Panc1 (cell line): ENCODE results near the gene AMN. TPM values are rescaled to one million over a fixed set of nuclear protein-coding genes. Genes with fewer than 3 reads are reported as not detected.

Experiments used
- ATAC-seq: fragments of 200-7000 bp; cut with Tn5 transposase; 2 replicates; pipeline ENCODE4 v1.9.1; 2020; ENCODE audit warnings: mild to moderate bottlenecking, moderate library complexity
- BruUV-seq: library from RNA; stranded (reverse); fragments of 400-500 nt; replicated peaks from 2 replicates; lab custom pipeline; 2021; lab: Mats Ljungman, UMichigan
- CTCF ChIA-PET: fragments of 300-600 bp; sonication (Branson Sonifier 250); formaldehyde crosslinking; loops from one replicate; lab custom pipeline; 2022; ENCODE audit warnings: antibody characterized with exemption; lab: Charles Lee
- POLR2A ChIA-PET: fragments of 300-600 bp; sonication (Branson Sonifier 250); formaldehyde crosslinking; loops from one replicate; lab custom pipeline; 2022; ENCODE audit warnings: antibody characterized with exemption; lab: Charles Lee
- DNase-seq: peaks from one replicate; pipeline ENCODE4 v3.0.0-alpha.2; 2010; ENCODE audit warnings: low read depth, low spot score
- H3K27ac ChIP-seq: 2 replicates; pipeline ENCODE4 v1.5.1; 2011; ENCODE audit warnings: mild to moderate bottlenecking, low read length, inconsistent platforms
- H3K27me3 ChIP-seq: fragments of 200-500 bp; sonication (Bioruptor generic); 2 replicates; pipeline ENCODE4 v1.6.0; 2014; ENCODE audit warnings: low read length, inconsistent platforms; ENCODE audit not compliant: control insufficient read depth, insufficient read depth
- H3K36me3 ChIP-seq: fragments of 200-500 bp; sonication (Bioruptor generic); 2 replicates; pipeline ENCODE4 v1.5.1; 2014; ENCODE audit warnings: inconsistent platforms, mild to moderate bottlenecking, low read length, moderate library complexity; ENCODE audit not compliant: control insufficient read depth, insufficient read depth
- H3K4me1 ChIP-seq: 2 replicates; pipeline ENCODE4 v1.5.1; 2011; ENCODE audit warnings: inconsistent platforms, mild to moderate bottlenecking, low read length, moderate library complexity; ENCODE audit not compliant: control insufficient read depth, insufficient read depth
- H3K4me3 ChIP-seq, 2 experiments: 2 replicates each; pipeline ENCODE4 v1.5.1; 2011 to 2012; ENCODE audit warnings: low read depth in 2 of 2, low read length in 2 of 2, mild to moderate bottlenecking in 2 of 2, inconsistent platforms in 1 of 2, moderate library complexity in 1 of 2
- H3K9me3 ChIP-seq: fragments of 200-500 bp; sonication (Bioruptor generic); 2 replicates; pipeline ENCODE4 v1.5.1; 2014; ENCODE audit warnings: low read depth, mild to moderate bottlenecking, inconsistent platforms, low read length, moderate library complexity; ENCODE audit not compliant: control insufficient read depth, insufficient read depth
- POLR2AphosphoS5 ChIP-seq: IDR thresholded peaks from 2 replicates; pipeline ENCODE4 v1.6.1; 2012; ENCODE audit warnings: mild to moderate bottlenecking, low read depth, low read length, moderate library complexity
- SIN3A ChIP-seq: IDR thresholded peaks from 2 replicates; pipeline ENCODE4 v1.6.1; 2012; ENCODE audit warnings: low read depth, mild to moderate bottlenecking, low read length, moderate library complexity, borderline replicate concordance; ENCODE audit not compliant: insufficient read depth
- TCF7L2 ChIP-seq: IDR thresholded peaks from 2 replicates; pipeline ENCODE4 v1.6.1; 2011; ENCODE audit warnings: mild to moderate bottlenecking, low read depth, low read length, inconsistent platforms
- in situ Hi-C: cut with HindIII; loops from 2 replicates; pipeline ENCODE4 v1.10.0; 2016; ENCODE audit warnings: low sequenced_read_pairs, low pct_unique_long_range_greater_than_20kb
- intact Hi-C: fragments of 100-400 bp; cut with micrococcal nuclease; formaldehyde crosslinking; loops from one replicate; pipeline ENCODE4 v1.10.0; 2022; ENCODE audit not compliant: unreplicated experiment
- total RNA-seq: library from RNA; stranded (reverse); gene quantifications from one replicate; pipeline ENCODE4 v1.2.1, GENCODE V29; 2021; ENCODE audit not compliant: unreplicated experiment
- TF ChIP-seq, protein P1 (sequence below): fragments of 450-650 bp; IDR thresholded peaks from 2 replicates; pipeline ENCODE4 v1.5.1; 2017; ENCODE audit warnings: mild to moderate bottlenecking
- TF ChIP-seq, protein P2 (sequence below), 2 experiments: IDR thresholded peaks; 2 replicates each; pipeline ENCODE4 v1.6.1; 2011 to 2012; ENCODE audit warnings: low read depth in 2 of 2, control low read depth in 1 of 2, low read length in 1 of 2, mild to moderate bottlenecking in 1 of 2, moderate library complexity in 1 of 2; ENCODE audit not compliant: insufficient read depth in 1 of 2

Gene AMN
- total RNA-seq, 1 experiment from 2014 or later: 0.44 TPM

DNA sequence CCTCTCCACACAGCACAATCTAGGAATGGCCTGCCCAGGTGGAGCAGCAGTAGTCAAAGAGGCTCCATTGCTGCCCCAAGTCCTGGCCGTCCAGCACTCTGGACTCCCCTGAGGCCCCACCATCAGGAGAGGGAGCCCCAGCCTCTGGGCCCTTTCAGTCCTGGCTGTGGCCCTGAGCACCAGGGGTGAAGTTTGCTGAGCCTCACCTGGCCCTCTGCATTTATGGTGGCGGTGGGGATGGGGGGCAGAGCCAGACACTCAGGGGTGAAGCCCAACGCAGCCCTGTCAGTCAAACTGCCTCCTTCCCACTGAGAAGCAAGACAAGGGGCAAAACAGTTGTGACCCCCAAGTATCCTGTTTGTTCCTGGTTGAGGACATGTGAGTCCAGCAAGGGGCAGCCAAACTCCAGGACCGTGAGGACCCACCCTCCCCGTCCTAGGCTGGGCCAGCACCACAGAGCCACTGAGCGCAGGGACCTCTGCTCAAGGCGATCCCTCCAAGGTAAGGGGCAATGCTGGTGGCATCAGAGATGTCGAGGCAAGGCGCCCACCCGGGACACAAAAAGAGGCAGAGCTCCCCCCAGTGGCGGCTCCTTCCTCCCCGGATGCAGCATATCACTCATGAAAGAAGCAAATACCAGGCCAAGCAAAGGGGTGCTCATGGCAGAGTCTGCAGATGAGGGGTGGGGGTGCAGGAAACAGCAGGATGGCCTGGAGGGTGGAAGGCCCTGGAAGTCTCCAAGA lies 4.8 kb upstream of the AMN start:
- no peak overlapping the region for H3K4me3 ChIP-seq
- no peaks in the 10 kb centered on the region for H3K9me3 ChIP-seq
- intact Hi-C loops: no loop called here
- TF ChIP-seq SIN3A (no peak), POLR2AphosphoS5 (no peak), TCF7L2 (no peak)
- TF ChIP-seq, protein P1, sequence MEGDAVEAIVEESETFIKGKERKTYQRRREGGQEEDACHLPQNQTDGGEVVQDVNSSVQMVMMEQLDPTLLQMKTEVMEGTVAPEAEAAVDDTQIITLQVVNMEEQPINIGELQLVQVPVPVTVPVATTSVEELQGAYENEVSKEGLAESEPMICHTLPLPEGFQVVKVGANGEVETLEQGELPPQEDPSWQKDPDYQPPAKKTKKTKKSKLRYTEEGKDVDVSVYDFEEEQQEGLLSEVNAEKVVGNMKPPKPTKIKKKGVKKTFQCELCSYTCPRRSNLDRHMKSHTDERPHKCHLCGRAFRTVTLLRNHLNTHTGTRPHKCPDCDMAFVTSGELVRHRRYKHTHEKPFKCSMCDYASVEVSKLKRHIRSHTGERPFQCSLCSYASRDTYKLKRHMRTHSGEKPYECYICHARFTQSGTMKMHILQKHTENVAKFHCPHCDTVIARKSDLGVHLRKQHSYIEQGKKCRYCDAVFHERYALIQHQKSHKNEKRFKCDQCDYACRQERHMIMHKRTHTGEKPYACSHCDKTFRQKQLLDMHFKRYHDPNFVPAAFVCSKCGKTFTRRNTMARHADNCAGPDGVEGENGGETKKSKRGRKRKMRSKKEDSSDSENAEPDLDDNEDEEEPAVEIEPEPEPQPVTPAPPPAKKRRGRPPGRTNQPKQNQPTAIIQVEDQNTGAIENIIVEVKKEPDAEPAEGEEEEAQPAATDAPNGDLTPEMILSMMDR: peak; percentile 67; the same call in 1 of the 2 replicates
- TF ChIP-seq, protein P2, sequence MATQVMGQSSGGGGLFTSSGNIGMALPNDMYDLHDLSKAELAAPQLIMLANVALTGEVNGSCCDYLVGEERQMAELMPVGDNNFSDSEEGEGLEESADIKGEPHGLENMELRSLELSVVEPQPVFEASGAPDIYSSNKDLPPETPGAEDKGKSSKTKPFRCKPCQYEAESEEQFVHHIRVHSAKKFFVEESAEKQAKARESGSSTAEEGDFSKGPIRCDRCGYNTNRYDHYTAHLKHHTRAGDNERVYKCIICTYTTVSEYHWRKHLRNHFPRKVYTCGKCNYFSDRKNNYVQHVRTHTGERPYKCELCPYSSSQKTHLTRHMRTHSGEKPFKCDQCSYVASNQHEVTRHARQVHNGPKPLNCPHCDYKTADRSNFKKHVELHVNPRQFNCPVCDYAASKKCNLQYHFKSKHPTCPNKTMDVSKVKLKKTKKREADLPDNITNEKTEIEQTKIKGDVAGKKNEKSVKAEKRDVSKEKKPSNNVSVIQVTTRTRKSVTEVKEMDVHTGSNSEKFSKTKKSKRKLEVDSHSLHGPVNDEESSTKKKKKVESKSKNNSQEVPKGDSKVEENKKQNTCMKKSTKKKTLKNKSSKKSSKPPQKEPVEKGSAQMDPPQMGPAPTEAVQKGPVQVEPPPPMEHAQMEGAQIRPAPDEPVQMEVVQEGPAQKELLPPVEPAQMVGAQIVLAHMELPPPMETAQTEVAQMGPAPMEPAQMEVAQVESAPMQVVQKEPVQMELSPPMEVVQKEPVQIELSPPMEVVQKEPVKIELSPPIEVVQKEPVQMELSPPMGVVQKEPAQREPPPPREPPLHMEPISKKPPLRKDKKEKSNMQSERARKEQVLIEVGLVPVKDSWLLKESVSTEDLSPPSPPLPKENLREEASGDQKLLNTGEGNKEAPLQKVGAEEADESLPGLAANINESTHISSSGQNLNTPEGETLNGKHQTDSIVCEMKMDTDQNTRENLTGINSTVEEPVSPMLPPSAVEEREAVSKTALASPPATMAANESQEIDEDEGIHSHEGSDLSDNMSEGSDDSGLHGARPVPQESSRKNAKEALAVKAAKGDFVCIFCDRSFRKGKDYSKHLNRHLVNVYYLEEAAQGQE (IDR thresholded peaks at IDR 0.05; ENCODE audit: insufficient read depth in 1 of 2, low read depth in 2 of 2, low read length in 1 of 2): no peak
- H3K4me1 ChIP-seq: no peaks in the 10 kb centered on the region; the same call in 1 of the 2 replicates
- no peak overlapping the region for H3K27ac ChIP-seq
- no peaks in the 10 kb centered on the region for H3K27me3 ChIP-seq
- DNase-seq: no peak
- no TSS peak for BruUV-seq
- POLR2A ChIA-PET: no interaction called here
- CTCF ChIA-PET: no interaction called here
- ATAC-seq: peak; percentile 22; the same call in 1 of the 2 replicates
- in situ Hi-C loops: no loop called here
- no peaks in the 10 kb centered on the region for H3K36me3 ChIP-seq

DNA sequence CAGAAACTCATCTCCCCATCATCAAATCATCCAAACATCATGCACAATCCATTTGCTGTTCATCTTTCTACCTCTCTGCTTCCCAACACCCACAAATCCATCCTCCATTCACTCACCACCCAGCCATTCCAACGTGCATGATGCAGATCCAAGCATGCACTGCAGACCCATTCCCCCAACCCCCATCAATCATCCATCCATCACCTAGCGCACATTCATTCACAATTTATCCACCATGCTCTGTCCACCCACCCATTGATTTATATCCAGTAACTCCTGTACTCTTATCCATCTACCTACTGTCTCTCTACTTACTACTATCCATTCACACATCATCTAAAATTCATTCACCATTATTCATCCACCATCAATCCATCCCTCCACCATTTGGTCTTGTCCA lies 4.0 kb upstream of the AMN start:
- DNase-seq (no peak), ATAC-seq (no peak)
- Histone ChIP-seq H3K4me3 (no peak overlapping the region), H3K4me1 (no peaks in the 10 kb centered on the region; the same call in 1 of the 2 replicates), H3K36me3 (no peaks in the 10 kb centered on the region), H3K9me3 (no peaks in the 10 kb centered on the region), H3K27me3 (no peaks in the 10 kb centered on the region), H3K27ac (no peak overlapping the region)
- in situ Hi-C loops: no loop called here
- TF ChIP-seq, protein P1: no peak
- TF ChIP-seq, protein P2 (IDR thresholded peaks at IDR 0.05; ENCODE audit: insufficient read depth in 1 of 2, low read depth in 2 of 2, low read length in 1 of 2): no peak
- TF ChIP-seq TCF7L2 (no peak), POLR2AphosphoS5 (no peak), SIN3A (no peak)
- intact Hi-C loops: no loop called here
- POLR2A ChIA-PET: no interaction called here
- no TSS peak for BruUV-seq
- CTCF ChIA-PET: no interaction called here
